Adrenal gland (tissue), 5 donors: ENCODE results near the gene NKIRAS1.

Experiments
- POLR2A ChIP-seq, 2 donors: fragments of 450-650 bp; IDR thresholded peaks; one replicate each; pipeline ENCODE4 v1.6.1; 2017; ENCODE audit warnings: antibody characterized with exemption in 2 of 2, mild to moderate bottlenecking in 2 of 2, moderate library complexity in 1 of 2
- TF ChIP-seq, protein P1 (sequence below), 6 experiments: fragments of 450-650 bp in 4 of 6; fragments of 200-600 bp in 2 of 6; sonication (generic) in 1 of 6; IDR thresholded peaks; 1 replicate in 5 of 6; 2 replicates in 1 of 6; pipeline versions ENCODE4 v1.5.1 to v1.8.0; 2016 to 2021; ENCODE audit warnings: antibody characterized with exemption in 6 of 6, mild to moderate bottlenecking in 2 of 6, moderate library complexity in 1 of 6
- donor health status: DM: no; HTN: no; CAD: no.

DNA sequence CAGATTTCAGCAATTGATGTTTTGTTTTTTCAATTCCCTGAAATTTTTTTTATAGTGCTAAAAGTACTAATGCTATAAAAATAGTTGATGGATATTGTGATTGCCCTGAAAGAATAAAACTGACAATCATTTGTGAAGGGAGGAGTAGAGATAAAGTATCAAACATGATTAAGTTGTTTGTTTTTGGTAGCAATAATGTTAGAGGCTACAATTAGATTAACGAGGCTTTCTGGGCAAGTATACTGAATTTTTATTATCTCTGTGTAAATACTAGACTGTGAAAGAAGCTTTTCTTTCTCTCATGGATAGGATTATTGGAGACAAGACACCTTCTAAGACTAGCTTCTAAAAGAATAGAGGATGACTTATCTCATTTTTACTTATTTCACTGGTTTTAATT is 43.9 kb upstream of the NKIRAS1 start:
- TF ChIP-seq, protein P1, sequence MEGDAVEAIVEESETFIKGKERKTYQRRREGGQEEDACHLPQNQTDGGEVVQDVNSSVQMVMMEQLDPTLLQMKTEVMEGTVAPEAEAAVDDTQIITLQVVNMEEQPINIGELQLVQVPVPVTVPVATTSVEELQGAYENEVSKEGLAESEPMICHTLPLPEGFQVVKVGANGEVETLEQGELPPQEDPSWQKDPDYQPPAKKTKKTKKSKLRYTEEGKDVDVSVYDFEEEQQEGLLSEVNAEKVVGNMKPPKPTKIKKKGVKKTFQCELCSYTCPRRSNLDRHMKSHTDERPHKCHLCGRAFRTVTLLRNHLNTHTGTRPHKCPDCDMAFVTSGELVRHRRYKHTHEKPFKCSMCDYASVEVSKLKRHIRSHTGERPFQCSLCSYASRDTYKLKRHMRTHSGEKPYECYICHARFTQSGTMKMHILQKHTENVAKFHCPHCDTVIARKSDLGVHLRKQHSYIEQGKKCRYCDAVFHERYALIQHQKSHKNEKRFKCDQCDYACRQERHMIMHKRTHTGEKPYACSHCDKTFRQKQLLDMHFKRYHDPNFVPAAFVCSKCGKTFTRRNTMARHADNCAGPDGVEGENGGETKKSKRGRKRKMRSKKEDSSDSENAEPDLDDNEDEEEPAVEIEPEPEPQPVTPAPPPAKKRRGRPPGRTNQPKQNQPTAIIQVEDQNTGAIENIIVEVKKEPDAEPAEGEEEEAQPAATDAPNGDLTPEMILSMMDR (IDR thresholded peaks at IDR 0.05) = no peak
- TF ChIP-seq POLR2A (IDR thresholded peaks at IDR 0.05) = no peak
